Activated CD4-positive, alpha-beta T cell treated with anti-CD3 and anti-CD28 coated beads for 24 hours (primary cell): ENCODE data around the gene VGF.
A peak's percentile ranks its signal among the peaks of the same experiment; 100 is the strongest.
"Not testable (repeated sequence)": the region's sequence is repeated elsewhere in the genome, so short reads cannot be mapped to it uniquely, and the experiment has no call there.

ENCODE experiments used
- DNase-seq, 2 donors: peaks; one replicate each; pipeline ENCODE4 v3.0.0-alpha.2; 2020; ENCODE audit warnings: low read depth in 2 of 2

The VGF gene

DNA sequence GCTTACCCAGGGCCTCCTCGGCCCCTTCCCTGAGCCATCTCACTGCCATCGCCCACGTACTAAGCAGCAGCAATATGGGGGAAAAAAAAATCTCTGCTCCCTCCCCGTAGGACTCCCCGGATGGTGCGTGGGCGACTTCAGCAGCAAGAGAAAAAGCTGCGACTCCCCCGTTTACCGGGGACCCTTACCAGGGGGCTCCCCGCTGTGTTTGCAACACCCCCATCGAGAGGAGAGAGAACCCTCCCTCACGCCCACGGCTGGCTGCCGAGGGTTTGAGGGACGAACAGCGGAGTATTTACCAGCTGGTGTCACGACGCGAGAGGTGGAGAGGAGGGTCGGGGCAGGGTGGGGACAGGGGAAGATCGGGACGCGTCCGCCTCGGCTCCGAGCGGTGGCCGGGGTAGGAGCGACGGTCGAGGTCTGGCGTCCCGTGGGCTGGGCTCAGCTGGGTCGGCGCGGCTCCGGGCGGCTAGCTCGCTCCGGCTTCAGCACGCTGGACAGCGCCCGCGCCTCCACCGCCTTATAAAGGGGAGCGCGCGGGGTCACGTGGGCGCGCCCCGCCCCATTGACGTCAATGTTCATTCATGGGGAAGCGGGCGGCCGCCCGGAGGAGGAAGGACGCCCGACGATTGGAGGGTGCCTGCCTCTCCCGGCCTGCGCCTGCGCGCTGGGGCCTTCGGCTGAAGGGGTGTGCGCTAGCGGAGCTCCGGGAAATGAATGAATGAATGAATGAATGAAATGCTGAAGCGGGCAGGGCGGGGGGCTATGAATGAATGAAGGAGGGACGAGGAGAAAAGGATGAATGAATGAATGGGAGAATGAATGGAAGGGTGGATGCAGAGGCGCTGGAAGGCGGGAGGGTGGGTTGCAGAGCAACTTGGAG, at the start of gene VGF:
Gene VGF (minus strand): TSS at position 495 of the 883 bp plus-strand sequence. CDS start 726 bp downstream, outside the sequence.
- DNase-seq: peak; percentile 86 to 89

DNA sequence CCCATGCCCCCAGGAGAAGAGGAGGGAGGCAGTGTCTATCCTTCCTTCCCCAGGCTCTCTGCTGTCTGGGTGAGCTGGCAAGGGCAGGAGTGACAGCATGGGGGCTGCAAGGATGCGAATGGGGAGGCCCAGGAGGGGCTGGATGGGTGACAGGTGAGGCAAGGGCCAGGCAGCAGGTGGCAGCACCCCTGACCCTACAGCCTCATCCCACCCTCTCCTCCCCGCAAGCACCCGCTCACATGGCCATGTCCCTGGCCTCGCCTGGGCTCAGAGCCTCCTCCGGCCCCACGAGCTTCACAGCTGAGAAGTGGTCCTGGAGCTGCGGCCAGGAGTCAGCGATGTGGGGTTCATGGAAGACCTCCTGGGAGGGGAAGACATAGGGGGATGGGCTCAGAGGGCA, 46.6 kb upstream of the VGF start:
- no peak for DNase-seq

DNA sequence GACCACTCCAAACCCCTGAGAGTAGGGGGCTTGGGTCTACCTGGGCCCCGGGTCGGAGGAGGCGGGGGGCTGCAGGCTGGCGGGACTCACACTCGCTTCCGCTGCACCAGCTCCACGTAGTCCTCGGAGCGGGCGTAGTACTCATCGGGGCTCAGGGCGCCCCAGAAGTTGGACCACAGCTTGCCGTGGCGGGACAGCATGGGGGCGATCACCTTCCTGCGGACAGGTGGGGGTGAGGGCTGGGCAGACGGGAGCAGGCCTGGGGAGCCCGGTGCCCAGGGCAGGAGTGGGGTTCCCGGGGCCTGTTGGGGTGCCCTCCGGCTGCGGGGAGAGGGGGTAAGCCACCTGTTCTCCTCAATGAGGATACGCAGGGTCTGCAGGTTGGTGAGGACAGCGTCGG, 46.1 kb upstream of the VGF start:
- no peak for DNase-seq

GRCh38 chr7:101210143-101210542, 44.8 kb upstream of the VGF start:
- no peak for DNase-seq

GRCh38 chr7:101208794-101209193, 43.4 kb upstream of the VGF start:
- no peak for DNase-seq

DNA sequence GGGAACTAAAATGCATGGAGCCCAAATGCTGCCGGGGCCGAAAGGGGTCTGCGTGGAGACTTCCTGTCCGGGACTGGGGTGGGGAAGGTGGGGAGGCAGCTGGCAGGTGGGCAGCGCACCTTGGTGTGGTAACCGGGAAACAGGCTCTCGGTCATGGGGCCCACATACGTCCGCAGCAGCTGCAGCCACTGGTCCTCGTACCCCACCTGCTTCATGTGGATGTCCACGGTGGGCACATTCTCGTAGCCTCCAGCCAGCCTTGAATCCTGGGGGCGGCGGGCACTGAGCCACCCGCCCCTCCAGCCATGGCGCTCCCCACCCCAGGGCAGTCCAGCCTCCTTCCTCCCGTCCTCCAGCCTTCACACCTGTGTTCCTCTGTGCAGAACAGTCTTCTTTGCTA, 42.1 kb upstream of the VGF start:
- no peak for DNase-seq

- DNase-seq: no peak
Measured at GRCh38 chr7:101206665-101207042, 41.3 kb upstream of the VGF start.

GRCh38 chr7:101205901-101206664, 40.7 kb upstream of the VGF start:
- DNase-seq: no peak

DNA sequence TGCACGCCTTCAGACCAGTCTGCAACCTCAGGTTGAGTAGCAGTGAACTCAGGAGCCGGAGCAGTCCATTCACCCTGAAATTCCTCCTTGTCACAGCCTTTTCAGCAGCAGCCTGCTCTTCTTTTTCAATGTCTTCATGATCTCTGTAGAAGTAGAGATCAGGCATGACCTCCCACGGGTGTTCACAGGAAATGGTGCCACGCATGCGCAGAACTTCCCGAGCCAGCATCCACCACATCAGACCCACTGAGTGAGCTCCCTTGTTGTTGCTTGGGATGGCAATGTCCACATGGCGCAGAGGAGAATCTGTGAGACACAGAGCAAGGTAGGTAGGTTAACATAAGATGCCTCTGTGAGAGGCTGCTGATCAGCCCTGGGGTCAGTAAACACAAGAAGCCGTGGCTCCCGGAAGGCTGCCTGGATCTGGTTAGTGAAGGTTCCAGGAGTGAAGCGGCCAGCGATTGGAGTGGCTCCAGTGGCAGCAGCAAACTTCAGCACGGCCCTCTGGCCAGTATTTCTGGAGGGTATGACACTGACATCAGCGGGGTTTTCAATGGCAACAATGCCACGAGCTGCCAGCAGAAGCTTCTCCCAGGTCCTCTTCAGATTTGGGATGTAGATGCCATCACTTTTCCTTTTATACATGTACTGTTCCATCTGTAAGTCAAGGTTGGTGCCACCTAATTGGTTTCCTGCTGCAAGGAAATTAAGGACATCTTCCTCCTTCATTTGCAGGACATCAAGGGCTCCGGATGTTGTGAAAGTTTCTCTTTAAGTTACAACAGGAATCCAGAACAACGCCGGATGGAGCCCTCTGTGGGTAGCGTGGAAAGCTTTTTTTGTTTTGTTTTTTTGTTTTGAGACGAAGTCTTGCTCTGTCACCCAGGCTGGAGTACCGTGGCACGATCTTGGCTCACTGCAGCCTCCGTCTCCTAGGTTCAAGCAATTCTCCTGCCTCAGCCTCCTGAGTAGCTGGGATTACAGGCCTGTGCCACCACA, 38.7 kb upstream of the VGF start:
- not testable (repeated sequence) for DNase-seq

DNA sequence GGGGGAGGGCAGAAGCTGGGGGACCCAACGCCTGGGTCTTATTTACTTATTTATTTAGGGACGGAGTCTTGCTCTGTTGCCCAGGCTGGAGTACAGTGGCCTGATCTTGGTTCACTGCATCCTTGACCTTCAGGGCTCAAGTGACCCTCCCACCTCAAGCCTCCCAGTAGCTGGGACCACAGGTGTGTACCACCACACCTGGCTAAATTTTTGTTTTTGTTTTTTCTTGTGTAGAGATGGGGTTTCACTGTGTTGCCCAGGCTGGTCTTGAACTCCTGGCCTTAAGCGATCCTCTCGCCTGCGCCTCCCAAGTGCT, 37.2 kb upstream of the VGF start:
- no peak for DNase-seq

DNA sequence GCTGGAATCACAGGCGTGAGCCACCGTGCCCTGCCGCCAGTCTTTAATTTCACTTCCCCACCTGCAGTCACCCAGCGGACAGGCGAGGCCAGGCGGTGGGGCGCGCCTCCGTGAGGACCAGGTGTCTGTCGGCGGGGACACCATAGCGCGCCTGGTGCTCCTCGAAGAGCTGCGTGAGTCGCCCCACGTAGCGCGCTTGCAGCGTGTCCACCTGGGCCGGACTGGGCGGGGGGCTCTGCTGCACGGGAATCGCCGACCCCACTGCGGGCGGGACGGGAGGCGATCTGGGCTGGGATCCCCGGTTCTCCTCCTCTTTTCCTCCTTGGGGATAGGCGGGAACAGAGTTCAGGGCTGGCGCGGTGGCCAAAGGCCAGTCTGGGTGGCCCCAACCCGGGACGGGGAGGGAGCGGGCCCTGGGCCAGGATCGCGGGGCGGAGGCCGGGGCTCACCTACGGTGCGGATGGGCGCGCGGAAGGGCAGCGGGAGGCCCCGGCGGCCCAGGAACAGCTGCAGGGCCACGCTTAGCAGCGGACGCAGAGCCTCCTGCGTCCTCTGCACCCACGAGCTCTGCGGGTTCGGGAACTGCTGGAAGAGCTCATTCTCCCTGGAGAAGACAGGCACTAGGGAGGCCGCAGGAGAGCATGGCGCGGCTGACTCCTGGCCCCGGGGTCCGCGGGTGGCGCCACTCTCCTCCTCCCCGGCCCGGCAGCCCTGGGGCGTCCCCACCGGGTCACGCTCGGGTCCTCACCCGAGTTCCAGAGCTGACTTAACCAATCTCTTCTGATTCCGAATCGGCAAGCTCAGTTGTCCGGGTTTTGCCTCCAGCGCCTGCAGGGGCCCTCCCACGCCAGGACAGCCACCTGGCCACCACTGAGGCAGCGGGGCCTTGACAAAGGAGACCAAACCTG, 36.6 kb upstream of the VGF start:
- no peak for DNase-seq

DNA sequence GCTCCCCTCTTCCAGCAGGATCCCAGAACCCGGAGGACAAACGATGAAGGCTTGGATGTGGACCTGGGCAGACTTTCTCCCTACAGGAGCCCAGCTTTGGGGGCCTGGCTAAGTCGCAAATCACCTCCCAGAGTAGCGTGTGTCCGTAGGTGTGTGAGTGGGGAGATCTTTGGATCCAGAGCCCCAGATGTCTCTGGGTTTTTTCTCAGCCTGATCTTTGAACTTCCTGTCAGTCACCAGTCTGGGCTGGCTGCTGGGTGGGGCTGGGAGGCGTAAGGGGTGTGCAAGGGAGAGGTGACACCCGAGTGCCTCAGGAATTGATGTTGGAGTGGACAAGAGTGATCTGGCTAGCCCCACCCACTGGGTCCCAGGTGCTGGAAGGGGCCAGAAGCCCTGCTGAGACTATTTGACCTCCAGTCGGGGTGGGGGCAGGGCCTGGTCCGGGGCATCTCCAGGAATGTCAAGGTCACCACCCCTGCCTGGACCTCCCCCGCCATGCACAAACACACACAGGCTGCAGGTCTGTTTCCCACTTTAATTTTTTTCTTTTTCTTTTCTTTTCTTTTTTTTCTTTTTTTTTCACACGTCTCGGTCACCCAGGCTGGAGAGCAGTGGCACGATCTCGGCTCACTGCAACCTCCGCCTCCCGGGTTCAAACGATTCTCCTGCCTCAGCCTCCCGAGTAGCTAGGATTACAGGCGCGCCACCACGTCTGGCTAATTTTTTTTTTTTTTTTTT, 35.7 kb upstream of the VGF start, which contains the start of gene MOGAT3:
Gene MOGAT3 (minus strand): TSS at position 175 of the 738 bp plus-strand sequence. CDS start 182 bp downstream, outside the sequence.
- no peak for DNase-seq

DNA sequence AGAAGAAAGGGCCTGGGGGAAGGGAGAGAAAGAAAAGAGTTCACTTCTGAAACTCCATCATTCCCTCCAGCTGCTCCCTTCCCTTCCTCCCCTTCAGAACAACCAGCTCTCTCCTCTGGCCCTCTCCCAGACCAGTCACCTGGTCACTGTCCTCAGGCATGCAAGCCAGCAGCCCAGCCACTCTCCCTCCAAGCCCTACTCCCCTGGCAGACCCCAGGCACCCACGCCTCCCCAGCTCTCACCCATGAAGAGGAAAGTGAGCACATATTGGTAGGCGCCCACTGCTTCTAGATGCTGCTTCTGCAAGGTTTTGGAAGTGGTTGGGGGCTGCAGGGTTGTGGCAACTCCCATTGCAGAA, 35.1 kb upstream of the VGF start:
- DNase-seq: no peak

- DNase-seq: not testable (repeated sequence)
Measured at GRCh38 chr7:101199522-101199921, 34.2 kb upstream of the VGF start.

GRCh38 chr7:101198476-101198875, 33.1 kb upstream of the VGF start:
- no peak for DNase-seq

DNA sequence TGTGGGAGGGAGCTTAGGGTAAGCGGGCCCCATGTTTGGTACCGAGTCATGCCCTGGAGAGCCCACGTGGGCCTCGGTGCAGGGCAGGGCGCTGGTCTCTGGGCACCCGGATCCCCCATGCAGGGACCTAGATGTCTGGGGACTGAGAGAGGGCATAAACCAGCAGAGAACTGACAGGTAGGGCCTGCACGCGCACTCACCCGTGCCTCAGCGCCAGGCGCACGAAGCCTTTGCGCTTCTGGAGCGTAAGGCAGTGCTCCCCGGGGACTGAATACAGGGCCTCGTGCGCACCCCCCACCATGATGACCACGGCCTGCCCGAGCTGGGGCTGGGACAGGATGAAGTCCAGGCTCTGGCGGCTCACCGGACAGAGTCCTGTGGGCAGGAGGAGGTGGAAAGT, 32.6 kb upstream of the VGF start:
- DNase-seq: no peak

- no peak for DNase-seq
Measured at GRCh38 chr7:101195884-101196283, 30.5 kb upstream of the VGF start.

DNA sequence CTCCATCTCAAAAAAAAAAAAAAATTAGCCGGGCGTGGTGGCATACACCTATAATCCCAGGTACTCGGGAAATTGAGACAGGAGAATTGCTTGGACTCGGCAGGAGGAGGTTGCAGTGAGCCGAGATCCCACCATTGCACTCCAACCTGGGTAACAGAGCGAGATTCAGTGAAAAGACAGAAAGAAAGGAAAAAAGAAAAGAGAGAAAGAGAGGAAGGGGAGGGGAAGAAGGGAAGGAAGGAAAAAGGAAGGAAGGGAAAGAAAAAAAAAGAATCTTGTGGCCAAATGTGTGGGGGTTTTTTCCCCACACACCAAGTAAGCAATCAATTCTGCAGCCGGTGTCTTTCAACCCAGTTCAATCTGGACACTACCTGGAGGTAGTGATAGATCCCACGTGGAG, 23.7 kb upstream of the VGF start:
- no peak for DNase-seq

GRCh38 chr7:101186844-101187428, 21.6 kb upstream of the VGF start:
- no peak for DNase-seq

- DNase-seq: no peak
Measured at GRCh38 chr7:101186194-101186593, 20.8 kb upstream of the VGF start.
